22Rv1 (cell line): ENCODE results near the gene PSMB5.
"Not testable (repeated sequence)": the region's sequence is repeated elsewhere in the genome, so short reads cannot be mapped to it uniquely, and the experiment has no call there.

Experiments used
- H3K27ac ChIP-seq: fragments of 450-650 bp; 2 replicates; pipeline ENCODE4 v1.5.1; 2017
- ZFX ChIP-seq: fragments of 450-650 bp; IDR thresholded peaks from 2 replicates; pipeline ENCODE4 v1.6.1; 2017; ENCODE audit warnings: antibody characterized with exemption, borderline replicate concordance
- TF ChIP-seq, protein P1 (sequence below): fragments of 450-650 bp; IDR thresholded peaks from 2 replicates; pipeline ENCODE4 v1.5.1; 2017; ENCODE audit warnings: mild to moderate bottlenecking

The PSMB5 gene

DNA sequence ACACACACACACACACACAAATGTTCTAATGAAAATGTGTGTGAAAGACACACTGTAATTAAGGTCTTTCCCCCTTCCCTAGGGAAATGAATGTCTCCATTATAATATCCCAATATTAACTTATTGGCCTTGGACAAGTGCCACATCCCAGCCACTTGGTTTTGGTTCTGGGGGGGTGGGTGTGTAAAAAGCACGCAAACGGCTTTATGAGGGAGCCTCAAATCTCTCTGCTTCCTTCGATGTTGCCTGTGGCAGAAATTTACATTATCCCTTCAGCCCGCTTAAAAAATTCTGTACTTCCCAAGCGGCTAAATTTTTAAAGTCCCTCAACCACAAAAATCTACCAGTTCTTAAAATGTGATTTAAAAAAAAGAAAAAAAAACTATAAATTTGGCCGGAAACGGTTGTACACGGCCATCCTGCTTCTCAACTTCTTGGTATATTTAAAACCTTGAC is 25.2 kb downstream of the PSMB5 start:
- no peak for TF ChIP-seq ZFX
- TF ChIP-seq, protein P1, sequence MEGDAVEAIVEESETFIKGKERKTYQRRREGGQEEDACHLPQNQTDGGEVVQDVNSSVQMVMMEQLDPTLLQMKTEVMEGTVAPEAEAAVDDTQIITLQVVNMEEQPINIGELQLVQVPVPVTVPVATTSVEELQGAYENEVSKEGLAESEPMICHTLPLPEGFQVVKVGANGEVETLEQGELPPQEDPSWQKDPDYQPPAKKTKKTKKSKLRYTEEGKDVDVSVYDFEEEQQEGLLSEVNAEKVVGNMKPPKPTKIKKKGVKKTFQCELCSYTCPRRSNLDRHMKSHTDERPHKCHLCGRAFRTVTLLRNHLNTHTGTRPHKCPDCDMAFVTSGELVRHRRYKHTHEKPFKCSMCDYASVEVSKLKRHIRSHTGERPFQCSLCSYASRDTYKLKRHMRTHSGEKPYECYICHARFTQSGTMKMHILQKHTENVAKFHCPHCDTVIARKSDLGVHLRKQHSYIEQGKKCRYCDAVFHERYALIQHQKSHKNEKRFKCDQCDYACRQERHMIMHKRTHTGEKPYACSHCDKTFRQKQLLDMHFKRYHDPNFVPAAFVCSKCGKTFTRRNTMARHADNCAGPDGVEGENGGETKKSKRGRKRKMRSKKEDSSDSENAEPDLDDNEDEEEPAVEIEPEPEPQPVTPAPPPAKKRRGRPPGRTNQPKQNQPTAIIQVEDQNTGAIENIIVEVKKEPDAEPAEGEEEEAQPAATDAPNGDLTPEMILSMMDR = no peak
- H3K27ac ChIP-seq = peak overlapping the region; percentile 98

DNA sequence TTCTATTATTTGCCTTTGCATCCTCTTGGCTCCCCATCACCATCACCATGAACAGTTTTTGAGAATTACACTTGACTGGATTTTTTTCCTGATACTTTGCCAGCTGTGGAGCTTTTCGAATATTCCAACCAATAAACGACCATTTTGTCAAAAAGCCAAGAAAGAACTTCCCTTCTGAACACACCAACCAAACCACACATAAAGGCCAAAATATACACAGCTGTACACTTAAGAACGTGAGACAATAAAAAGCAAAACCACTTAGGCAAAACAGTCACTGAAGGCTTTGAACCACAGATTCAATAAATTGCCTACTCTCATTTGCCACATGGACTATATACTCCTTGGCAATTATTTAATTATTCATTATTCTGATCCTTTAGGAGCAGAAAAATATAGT is 25.9 kb downstream of the PSMB5 start:
- no peak for TF ChIP-seq ZFX
- TF ChIP-seq, protein P1 = no peak
- H3K27ac ChIP-seq = peak overlapping the region; percentile 98

DNA sequence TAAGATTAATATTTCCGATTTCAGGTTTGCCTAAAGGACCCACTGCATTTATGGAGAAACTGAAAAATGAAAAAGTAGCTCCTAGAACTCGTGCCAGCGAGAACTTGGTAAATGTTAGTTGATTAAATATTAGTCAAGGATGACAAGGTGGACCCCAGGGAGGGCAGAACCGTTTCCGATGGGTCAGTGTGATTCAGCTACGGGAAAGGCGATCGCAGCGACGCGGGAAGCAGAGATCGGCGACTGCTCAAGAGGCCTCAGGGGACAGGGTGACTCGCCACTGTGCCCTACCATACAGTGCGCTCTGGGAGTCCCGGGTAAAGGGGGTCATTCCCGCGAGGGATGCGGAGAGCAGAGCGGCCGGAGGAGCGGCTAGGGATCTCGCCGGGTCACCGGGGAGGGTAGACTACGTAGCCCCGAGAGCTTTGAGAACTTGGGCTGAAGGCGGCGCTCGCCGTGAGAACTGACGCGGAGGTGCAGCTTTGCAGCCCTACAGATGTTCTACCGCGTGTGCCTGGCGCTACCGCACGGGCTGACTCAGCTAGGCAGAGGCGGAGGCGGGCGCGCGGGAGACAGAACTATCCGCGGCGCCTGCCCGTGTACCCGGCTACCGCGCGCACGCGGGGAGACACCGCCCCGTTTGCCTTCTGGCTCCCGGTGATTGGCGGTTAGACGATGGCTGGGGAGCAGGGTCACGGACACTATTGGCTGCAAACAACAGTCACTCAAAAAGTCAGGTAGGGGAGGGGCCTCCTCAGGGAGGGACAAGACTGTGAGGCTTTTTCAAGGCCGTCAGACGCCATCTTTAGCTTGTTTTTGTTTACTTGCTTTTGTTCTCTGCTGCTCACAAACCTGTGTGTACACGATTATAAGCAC is 27.9 kb downstream of the PSMB5 start:
- TF ChIP-seq ZFX = no peak
- TF ChIP-seq, protein P1 = 0 out of 2 replicates have a peak, but pooled peaks have one; percentile 26
- H3K27ac ChIP-seq = peak overlapping the region; percentile 98

DNA sequence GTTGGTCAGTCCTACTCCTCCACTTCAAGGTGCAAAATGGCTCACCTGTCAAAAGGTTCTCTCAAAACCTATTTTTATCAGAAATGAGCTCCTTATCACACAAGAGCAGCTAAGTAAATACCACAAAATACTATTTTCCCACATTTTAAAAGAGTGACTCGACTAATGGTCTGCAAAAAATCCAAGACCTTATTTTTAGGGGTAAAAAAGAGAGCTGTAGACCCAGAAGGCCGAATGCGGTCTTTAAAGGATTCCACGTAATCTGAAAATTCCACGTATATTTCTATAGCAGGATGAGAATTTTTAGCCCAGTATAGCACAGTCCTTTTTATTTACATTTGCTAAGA is 28.5 kb downstream of the PSMB5 start:
- TF ChIP-seq, protein P1 = no peak
- no peak for TF ChIP-seq ZFX
- peak overlapping the region; percentile 98 for H3K27ac ChIP-seq

- TF ChIP-seq, protein P1 = no peak
- TF ChIP-seq ZFX = no peak
- peak overlapping the region; percentile 98 for H3K27ac ChIP-seq
Observed at GRCh38 chr14:23005451-23006187, 29.1 kb downstream of the PSMB5 start.

DNA sequence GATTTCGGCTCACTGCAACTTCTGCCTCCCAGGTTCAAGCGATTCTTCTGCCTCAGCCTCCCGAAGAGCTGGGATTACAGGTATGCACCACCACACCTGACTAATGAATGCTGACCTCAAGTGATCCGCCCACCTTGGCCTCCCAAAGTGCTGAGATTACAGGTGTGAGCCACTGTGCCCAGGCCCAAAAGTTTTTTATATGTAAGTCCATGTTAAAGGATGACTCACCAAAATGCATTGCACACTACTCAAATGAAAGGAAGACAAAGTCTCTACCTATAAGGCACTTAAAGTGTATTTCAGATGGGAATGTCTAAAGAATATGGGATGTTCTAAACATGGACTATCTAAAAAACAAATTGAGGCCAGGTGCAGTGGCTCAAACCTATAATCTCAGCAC is 30.4 kb downstream of the PSMB5 start:
- H3K27ac ChIP-seq = not testable (repeated sequence)

- TF ChIP-seq, protein P1 = no peak
- TF ChIP-seq ZFX = no peak
- H3K27ac ChIP-seq = no peak overlapping the region
Observed at GRCh38 chr14:23002592-23002991, 32.1 kb downstream of the PSMB5 start.
